Measurements from ENCODE around the gene KCTD19. TPM values are rescaled to one million over a fixed set of nuclear protein-coding genes. Genes with fewer than 3 reads are reported as not detected.

KCTD19 gene
- total RNA-seq, 1 experiment from 2014 or later = not detected

GRCh38 chr16:67283826-67284555 is 42.5 kb downstream of the KCTD19 start:
- DNase-seq (ENCODE audit: low read depth) = no peak

DNA sequence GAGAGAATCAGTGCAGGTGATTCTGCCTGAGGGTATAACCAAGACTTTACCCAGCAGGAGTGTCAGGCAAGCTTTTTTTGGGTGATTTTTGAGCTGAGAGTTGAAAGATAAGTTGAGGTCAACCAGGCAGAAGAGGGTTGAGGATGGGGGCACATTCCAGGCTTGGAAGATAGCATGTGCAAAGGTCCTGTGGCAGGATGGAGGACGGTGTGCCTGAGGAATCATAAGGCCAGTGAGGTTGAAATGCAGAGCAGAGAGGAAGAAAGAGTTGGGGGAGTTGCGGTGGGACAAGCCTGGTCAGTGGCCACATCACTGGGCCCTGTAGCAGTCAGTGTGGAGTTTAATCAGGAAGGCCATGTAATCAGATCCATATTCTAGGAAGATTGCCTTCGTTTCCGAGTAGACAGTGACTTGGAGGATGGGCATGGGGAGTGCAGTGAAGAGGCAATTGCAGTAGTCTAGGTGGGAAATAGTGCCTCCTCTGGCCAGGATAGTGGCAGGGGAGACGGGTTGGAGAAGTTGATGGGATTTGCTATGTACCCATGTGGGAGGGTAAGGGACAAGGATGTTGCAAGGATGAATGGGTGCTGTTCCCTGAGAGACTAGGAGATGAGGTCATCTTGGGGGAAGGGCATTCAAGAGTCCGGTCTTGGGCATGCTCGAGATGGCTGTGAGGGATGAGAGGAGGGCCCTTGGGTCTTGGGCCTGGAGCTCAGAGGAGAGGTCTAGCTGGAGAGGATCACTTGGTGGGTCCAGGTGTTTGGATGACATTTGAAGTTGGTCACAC is 43.3 kb downstream of the KCTD19 start:
- DNase-seq (ENCODE audit: low read depth) = peak; percentile 42

DNA sequence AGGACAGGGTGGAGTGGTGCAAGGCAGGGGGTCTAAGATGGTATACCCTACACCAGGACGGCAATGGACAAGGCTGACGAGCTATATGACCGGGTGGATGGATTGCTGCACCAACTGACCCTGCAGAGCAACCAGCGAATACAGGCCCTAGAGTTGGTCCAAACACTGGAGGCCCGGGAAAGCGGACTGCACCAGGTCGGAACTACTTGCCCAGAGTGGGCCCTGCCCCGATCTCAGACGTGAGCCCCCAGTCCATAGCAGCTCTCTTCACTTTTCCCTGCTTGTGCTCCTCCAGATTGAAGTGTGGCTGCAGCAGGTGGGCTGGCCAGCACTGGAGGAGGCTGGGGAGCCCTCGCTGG is 44.1 kb downstream of the KCTD19 start:
- no peak for DNase-seq (ENCODE audit: low read depth)

GRCh38 chr16:67281536-67282446 is 44.8 kb downstream of the KCTD19 start:
- no peak for DNase-seq (ENCODE audit: low read depth)

DNA sequence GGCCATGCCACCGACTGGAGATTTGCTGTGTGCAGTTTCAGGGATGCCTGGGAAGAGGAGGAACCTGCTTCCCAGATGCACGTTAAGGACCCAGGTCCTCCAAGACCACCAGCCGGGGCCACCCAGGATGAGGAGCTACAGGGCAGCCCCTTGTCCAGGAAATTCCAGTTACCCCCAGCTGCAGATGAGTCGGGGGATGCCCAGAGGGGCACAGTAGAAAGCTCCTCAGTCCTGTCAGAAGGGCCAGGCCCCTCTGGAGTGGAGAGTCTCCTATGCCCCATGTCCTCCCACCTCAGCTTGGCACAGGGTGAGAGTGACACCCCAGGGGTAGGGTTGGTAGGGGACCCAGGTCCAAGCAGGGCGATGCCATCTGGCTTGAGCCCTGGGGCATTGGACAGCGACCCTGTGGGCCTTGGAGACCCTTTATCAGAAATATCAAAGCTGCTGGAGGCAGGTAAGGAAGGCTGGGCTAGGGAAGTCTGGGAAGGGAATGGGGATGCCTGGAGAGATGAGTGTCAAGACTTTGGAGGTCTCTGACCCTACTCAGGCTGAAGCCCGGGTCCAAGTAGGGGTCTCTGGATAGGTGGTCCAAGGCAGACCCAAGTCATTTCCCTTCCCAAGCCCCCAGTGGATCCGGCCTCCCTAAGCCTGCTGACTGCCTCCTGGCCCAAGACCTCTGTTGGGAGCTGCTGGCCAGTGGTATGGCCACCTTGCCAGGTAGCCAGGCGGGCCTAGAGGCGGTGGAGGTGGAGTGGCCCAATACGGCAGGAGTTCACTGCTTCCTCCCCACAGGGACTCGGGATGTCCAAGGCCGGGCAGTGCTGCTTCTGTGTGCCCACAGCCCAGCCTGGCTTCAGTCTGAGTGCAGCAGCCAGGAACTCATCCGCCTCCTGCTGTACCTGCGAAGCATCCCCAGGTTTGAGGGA is 46.2 kb downstream of the KCTD19 start:
- DNase-seq (ENCODE audit: low read depth) = no peak

DNA sequence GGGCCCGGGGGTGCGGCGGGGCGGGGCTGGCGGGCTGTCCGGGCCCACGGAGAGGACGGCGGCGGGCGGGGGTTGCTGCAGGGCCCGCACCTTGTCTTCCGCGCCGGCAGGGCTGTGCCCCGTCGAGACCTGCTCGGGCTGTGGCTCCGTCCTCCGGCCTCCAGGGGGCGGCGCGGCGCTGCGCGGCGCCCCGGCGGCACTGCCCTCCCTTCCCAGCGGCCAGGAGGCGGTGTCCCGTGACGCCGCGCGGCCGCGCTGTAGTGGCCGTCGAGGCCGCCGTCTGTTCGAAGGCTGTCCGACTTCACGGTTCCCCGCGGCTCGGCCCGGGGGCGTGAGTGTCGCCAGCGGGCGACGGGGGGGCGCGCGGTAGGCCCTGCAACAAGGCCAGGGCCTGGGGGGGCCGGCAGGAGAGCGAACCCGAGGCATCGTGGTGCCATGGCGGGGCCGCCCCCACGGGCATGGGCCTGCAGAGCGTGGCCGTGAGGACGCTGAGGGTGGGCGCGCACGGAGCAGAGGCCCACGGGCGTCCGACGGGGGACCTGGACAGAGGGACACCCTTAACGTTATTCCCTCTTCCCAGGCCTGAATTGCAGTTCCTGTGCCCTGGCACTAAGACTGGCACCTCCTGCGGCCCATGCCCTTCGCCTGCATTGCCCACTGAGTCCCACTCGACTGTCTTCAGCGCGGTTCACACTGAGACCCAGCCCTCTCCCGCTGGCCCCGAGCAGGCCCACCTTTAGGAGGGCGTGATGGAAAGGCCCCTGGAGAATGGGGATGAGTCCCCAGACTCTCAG is 47.0 kb downstream of the KCTD19 start, which contains the start of gene PLEKHG4:
TSS of gene PLEKHG4 (plus strand) at position 237 of the 794 bp plus-strand sequence. CDS start at position 750, 513 bp downstream.
- DNase-seq (ENCODE audit: low read depth) = no peak

DNA sequence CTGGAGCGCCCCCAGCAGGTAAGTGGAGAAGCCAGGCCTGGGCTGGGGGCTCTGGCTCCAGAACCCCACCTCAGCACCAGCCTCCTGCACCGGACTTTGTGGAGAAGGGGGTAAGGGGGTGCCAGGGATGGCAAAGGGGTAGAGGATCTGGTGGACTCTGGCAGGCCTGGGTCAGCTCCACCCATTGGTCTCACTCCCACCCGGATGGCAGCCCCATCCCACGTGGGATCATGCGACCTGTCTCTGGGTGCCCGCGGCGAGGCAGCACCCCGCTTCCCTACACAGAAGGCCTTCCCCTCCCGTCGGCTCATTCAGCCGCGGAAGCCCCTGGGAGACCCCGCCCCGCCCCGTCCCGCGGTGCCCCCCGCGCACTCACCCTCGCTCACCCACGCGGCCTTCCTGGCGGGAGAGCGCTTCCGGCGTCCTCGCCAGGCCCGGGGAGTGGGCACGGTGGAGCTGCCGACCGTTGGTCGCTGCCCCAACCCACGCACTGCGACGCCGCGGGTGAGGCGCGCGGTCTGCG is 47.7 kb downstream of the KCTD19 start:
- no peak for DNase-seq (ENCODE audit: low read depth)

GRCh38 chr16:67277999-67278772 is 48.4 kb downstream of the KCTD19 start:
- peak; percentile 89 for DNase-seq (ENCODE audit: low read depth)

GRCh38 chr16:67277294-67277998 is 49.1 kb downstream of the KCTD19 start:
- peak; percentile 99 for DNase-seq (ENCODE audit: low read depth)

- DNase-seq (ENCODE audit: low read depth) = no peak
Observed at GRCh38 chr16:67275321-67275720, 51.2 kb downstream of the KCTD19 start.

- no peak for DNase-seq (ENCODE audit: low read depth)
Observed at GRCh38 chr16:67271446-67271845, 55.1 kb downstream of the KCTD19 start.

- DNase-seq (ENCODE audit: low read depth) = no peak
Observed at GRCh38 chr16:67270931-67271338, 55.6 kb downstream of the KCTD19 start.

GRCh38 chr16:67269766-67270165 is 56.8 kb downstream of the KCTD19 start:
- DNase-seq (ENCODE audit: low read depth) = peak; percentile 91

DNA sequence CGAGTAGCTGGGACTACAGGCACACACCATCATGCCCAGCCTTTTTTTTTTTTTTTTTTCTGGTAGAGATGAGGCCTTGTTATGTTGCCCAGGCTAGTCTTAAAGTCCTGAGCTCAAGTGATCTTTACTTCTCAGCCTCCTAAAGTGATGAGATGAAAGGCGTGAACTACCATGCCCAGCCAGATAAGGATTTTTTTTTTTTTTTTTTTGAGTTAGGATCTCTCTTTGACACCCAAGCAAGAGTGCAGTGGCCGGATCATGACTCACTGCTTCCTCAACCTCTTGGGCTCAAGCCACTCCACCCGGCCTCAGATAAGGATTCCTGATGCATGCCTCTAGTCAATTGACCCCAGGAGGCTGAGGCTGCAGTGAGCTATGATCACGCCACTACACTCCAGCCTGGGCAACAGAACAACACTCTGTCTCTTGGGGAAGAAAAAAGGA is 58.4 kb downstream of the KCTD19 start:
- DNase-seq (ENCODE audit: low read depth) = peak; percentile 92

GRCh38 chr16:67265834-67266233 is 60.7 kb downstream of the KCTD19 start:
- no peak for DNase-seq (ENCODE audit: low read depth)

DNA sequence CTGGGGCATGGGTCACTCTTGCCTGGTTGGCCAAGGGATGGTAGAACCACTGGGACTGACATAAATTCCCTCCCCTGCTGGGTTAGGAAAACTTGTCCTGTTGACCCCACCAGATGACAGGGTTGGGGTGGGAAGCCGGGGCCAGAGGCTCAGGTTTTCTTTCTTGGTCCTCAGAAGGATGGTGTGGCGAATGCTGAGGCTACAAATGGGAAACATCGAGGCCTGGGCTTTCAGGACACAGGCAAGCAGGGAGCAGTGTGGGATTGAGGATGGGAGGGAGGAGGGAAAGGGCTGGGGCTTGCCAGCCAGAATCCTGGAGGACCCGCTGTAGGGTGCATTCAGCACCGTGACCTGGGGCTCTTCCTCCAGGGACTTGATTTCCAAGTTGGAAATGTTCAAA is 61.7 kb downstream of the KCTD19 start:
- DNase-seq (ENCODE audit: low read depth) = no peak

- DNase-seq (ENCODE audit: low read depth) = no peak
Observed at GRCh38 chr16:67264277-67264676, 62.3 kb downstream of the KCTD19 start.

DNA sequence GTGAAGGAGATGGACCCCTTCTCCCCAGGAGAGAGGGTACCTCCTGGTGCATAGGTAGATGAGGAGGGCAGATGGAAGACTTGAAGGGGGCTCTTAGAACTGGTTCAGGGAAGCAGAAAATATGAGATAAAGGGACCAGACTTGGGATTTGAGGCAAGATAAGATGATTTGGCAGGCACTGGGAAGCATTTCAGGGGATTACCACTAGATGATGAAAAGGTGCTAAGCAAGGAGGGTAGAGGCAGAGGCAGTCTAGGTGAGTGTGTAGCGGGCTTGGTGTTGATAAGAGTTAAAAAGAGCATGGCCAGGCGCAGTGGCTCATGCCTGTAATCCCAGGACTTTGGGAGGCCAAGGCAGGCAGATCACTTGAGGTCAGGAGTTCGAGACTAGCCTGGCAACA is 63.3 kb downstream of the KCTD19 start:
- no peak for DNase-seq (ENCODE audit: low read depth)

All from HT1080 (cell line).